GM23338 (cell line): ENCODE measurements around the gene CADPS.

Experiments
- CTCF ChIP-seq, 2 experiments: fragments of 200-600 bp in 1 of 2; sonication (generic) in 1 of 2; conservative IDR thresholded peaks; 2 replicates each; pipeline versions ENCODE4 v1.5.1 to v1.6.1; 2016 to 2017; ENCODE audit warnings: antibody characterized with exemption in 2 of 2, low read depth in 2 of 2, mild to moderate bottlenecking in 2 of 2, moderate library complexity in 1 of 2
- ETS1 ChIP-seq: IDR thresholded peaks from 2 replicates; pipeline ENCODE4 v1.6.1; 2016; ENCODE audit warnings: antibody characterized with exemption
- EZH2phosphoT487 ChIP-seq: fragments of 200-600 bp; sonication (generic); IDR thresholded peaks from one replicate; pipeline ENCODE4 v1.8.1; 2018; ENCODE audit warnings: antibody characterized with exemption; ENCODE audit not compliant: unreplicated experiment

GRCh38 chr3:62795978-62796657, 79.1 kb downstream of the CADPS start:
- no peak for TF ChIP-seq CTCF (conservative IDR thresholded peaks at IDR 0.05; ENCODE audit: low read depth in 2 of 2)
- TF ChIP-seq ETS1 = no peak
- no peak for TF ChIP-seq EZH2phosphoT487
